Amygdala (tissue), 56 donors: ENCODE data around the gene OR13G1.
A peak's percentile ranks its signal among the peaks of the same experiment; 100 is the strongest.
"Not testable (repeated sequence)": the region's sequence is repeated elsewhere in the genome, so short reads cannot be mapped to it uniquely, and the experiment has no call there.

Experiments
- DNase-seq, 56 donors: peaks; one replicate each; lab custom pipeline; 2025; lab: John Stamatoyannopoulos, UW

OR13G1 gene

GRCh38 chr1:247679639-247680038 lies at the start of gene OR13G1:
OR13G1 (minus strand) TSS chr1:247679739; CDS start chr1:247673041, 6,698 bp downstream.
- no peak for DNase-seq

GRCh38 chr1:247721222-247721621 lies 41.7 kb upstream of the OR13G1 start:
- no peak for DNase-seq

- no peak for DNase-seq
Measured at GRCh38 chr1:247716546-247716945, 37.0 kb upstream of the OR13G1 start, which contains the start of gene OR6F1. OR6F1 (minus strand) TSS chr1:247716646; CDS start chr1:247712755, 3,891 bp downstream.

- no peak for DNase-seq
Measured at GRCh38 chr1:247713753-247714152, 34.2 kb upstream of the OR13G1 start.

GRCh38 chr1:247710681-247711080 lies 31.1 kb upstream of the OR13G1 start:
- DNase-seq, result not testable (repeated sequence)

GRCh38 chr1:247701338-247701737 lies 21.8 kb upstream of the OR13G1 start:
- no peak for DNase-seq

- peak in 11 of 56 donors; percentile 0 to 42 (median 5) for DNase-seq
Measured at GRCh38 chr1:247681288-247681897, 1.9 kb upstream of the OR13G1 start.

- no peak for DNase-seq
Measured at GRCh38 chr1:247680171-247680570, 632 bp upstream of the OR13G1 start.

- DNase-seq, result no peak
Measured at GRCh38 chr1:247669225-247669624, 10.3 kb downstream of the OR13G1 start.

- no peak for DNase-seq
Measured at GRCh38 chr1:247656221-247656875, 23.2 kb downstream of the OR13G1 start.

GRCh38 chr1:247653040-247653439 lies 26.5 kb downstream of the OR13G1 start:
- no peak for DNase-seq

GRCh38 chr1:247647864-247648263 lies 31.7 kb downstream of the OR13G1 start:
- DNase-seq, result peak in 13 of 56 donors; percentile 1 to 50 (median 9)

- no peak for DNase-seq
Measured at GRCh38 chr1:247646867-247647266, 32.7 kb downstream of the OR13G1 start.

GRCh38 chr1:247642742-247643141 lies 36.8 kb downstream of the OR13G1 start:
- DNase-seq, result no peak

GRCh38 chr1:247639381-247639981 lies 40.1 kb downstream of the OR13G1 start:
- DNase-seq, result peak in 28 of 56 donors; percentile 5 to 60 (median 26)

- no peak for DNase-seq
Measured at GRCh38 chr1:247638781-247639180, 40.8 kb downstream of the OR13G1 start.

GRCh38 chr1:247638011-247638410 lies 41.5 kb downstream of the OR13G1 start:
- DNase-seq, result no peak

GRCh38 chr1:247627951-247628350 lies 51.6 kb downstream of the OR13G1 start:
- no peak for DNase-seq
